ENCODE data around the gene TRIO. TPM values are rescaled to one million over a fixed set of nuclear protein-coding genes. Genes with fewer than 3 reads are reported as not detected.

The TRIO gene
- polyA plus RNA-seq, 1 donor (not counting 4 experiments of a cell fraction or from before 2014, with no cell fraction given), result 57.2 TPM

DNA sequence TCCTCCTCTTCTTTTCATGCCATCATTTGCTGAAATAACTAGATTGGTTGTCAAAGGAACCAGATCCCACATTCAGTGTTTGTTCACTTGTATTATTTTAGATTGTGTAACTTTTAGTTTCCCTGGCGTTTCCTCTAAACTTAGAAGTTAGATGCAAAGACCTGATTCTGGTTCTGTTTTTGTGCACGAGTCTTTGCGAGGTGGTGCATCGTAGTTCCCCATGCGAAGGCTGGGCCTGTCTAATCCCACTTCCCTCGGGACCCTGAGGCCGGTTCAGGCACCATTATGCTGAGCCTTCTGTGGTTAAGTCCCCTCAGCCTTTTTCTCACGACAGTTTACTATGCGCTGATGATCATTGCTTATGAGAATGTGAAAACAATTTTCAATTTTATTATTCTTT is 219.3 kb downstream of the TRIO start:
- Histone ChIP-seq H3K9me1 (ENCODE audit: control insufficient read depth, extremely low read depth, insufficient read depth, low read length) (no peaks in the 10 kb centered on the region), H2AFZ (ENCODE audit: control insufficient read depth, low read length) (no peak overlapping the region), H3K4me2 (ENCODE audit: control insufficient read depth, extremely low read depth, insufficient read depth, low read depth, low read length) (no peak overlapping the region), H3K36me3 (ENCODE audit: control insufficient read depth in 2 of 2, extremely low read depth in 1 of 2, insufficient read depth in 2 of 2, low read length in 2 of 2) (peaks cover 49 to 52% of the 10 kb centered on the region in 2 experiments), H3K79me2 (ENCODE audit: control insufficient read depth, insufficient read depth, low read length) (peaks cover 4% of the 10 kb centered on the region), H3K9me3 (ENCODE audit: control insufficient read depth, low read depth, low read length) (no peaks in the 10 kb centered on the region), H3K27ac (ENCODE audit: control insufficient read depth, insufficient read depth, low read length) (no peak overlapping the region), H3K27me3 (ENCODE audit: control insufficient read depth, extremely low read depth, insufficient read depth, low read length) (no peaks in the 10 kb centered on the region), H3K4me1 (ENCODE audit: control insufficient read depth, extremely low read depth, insufficient read depth, low read length) (no peaks in the 10 kb centered on the region), H4K20me1 (ENCODE audit: control insufficient read depth, extremely low read depth, insufficient read depth, low read length) (no peaks in the 10 kb centered on the region), H3K9ac (ENCODE audit: control insufficient read depth, extremely low read depth, insufficient read depth, low read length) (no peak overlapping the region), H3K4me3 (ENCODE audit: control insufficient read depth in 2 of 3, extremely low read depth in 1 of 3, insufficient read depth in 2 of 3, low read depth in 1 of 3, low read length in 3 of 3) (no peak overlapping the region)
- TF ChIP-seq, protein P1, sequence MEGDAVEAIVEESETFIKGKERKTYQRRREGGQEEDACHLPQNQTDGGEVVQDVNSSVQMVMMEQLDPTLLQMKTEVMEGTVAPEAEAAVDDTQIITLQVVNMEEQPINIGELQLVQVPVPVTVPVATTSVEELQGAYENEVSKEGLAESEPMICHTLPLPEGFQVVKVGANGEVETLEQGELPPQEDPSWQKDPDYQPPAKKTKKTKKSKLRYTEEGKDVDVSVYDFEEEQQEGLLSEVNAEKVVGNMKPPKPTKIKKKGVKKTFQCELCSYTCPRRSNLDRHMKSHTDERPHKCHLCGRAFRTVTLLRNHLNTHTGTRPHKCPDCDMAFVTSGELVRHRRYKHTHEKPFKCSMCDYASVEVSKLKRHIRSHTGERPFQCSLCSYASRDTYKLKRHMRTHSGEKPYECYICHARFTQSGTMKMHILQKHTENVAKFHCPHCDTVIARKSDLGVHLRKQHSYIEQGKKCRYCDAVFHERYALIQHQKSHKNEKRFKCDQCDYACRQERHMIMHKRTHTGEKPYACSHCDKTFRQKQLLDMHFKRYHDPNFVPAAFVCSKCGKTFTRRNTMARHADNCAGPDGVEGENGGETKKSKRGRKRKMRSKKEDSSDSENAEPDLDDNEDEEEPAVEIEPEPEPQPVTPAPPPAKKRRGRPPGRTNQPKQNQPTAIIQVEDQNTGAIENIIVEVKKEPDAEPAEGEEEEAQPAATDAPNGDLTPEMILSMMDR (optimal IDR thresholded peaks at IDR 0.05 in 1 of 3, IDR thresholded peaks at IDR 0.05 in 1 of 3, conservative IDR thresholded peaks at IDR 0.05 in 1 of 3; ENCODE audit: extremely low read depth in 1 of 3, insufficient read depth in 2 of 3, low read length in 3 of 3), result no peak
- TF ChIP-seq EZH2 (IDR thresholded peaks at IDR 0.05; ENCODE audit: low read length), result no peak
- DNase-seq (ENCODE audit: low read depth, low spot score) (no peak), FAIRE-seq (no peak)
- dilution Hi-C loops (cut with MboI; ENCODE audit: extremely low pct_ligation_motif_present, low sequenced_read_pairs), result no loop called here

DNA sequence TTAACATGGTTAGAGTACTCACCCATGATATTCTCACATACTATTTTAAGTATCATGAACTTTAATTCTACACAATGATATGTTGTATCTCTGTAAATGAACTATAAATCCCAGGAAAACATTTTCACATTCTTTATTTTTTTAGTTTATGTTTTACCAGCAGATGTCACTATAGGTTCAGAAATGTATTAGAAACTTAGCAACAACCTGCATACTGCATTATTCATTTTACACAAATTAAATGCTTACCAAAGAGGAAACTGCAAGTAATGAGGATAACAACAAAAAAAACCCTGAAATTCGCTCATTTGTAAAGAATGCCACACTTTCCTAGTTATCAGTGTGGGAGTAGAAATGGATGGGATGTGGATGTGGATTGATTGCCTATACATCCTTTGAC is 221.0 kb downstream of the TRIO start:
- no peak overlapping the region for H3K4me2 ChIP-seq (ENCODE audit: control insufficient read depth, extremely low read depth, insufficient read depth, low read depth, low read length)
- H4K20me1 ChIP-seq (ENCODE audit: control insufficient read depth, extremely low read depth, insufficient read depth, low read length), result no peaks in the 10 kb centered on the region
- H3K9ac ChIP-seq (ENCODE audit: control insufficient read depth, extremely low read depth, insufficient read depth, low read length), result no peak overlapping the region
- no peak overlapping the region for H3K27ac ChIP-seq (ENCODE audit: control insufficient read depth, insufficient read depth, low read length)
- H3K9me3 ChIP-seq (ENCODE audit: control insufficient read depth, low read depth, low read length), result no peaks in the 10 kb centered on the region
- H3K4me3 ChIP-seq (ENCODE audit: control insufficient read depth in 2 of 3, extremely low read depth in 1 of 3, insufficient read depth in 2 of 3, low read depth in 1 of 3, low read length in 3 of 3), result no peak overlapping the region
- DNase-seq (ENCODE audit: low read depth, low spot score) (no peak), FAIRE-seq (no peak)
- peaks cover 53 to 54% of the 10 kb centered on the region in 2 experiments for H3K36me3 ChIP-seq (ENCODE audit: control insufficient read depth in 2 of 2, extremely low read depth in 1 of 2, insufficient read depth in 2 of 2, low read length in 2 of 2)
- TF ChIP-seq, protein P1 (optimal IDR thresholded peaks at IDR 0.05 in 1 of 3, IDR thresholded peaks at IDR 0.05 in 1 of 3, conservative IDR thresholded peaks at IDR 0.05 in 1 of 3; ENCODE audit: extremely low read depth in 1 of 3, insufficient read depth in 2 of 3, low read length in 3 of 3), result no peak
- no peak for TF ChIP-seq EZH2 (IDR thresholded peaks at IDR 0.05; ENCODE audit: low read length)
- peaks cover 3% of the 10 kb centered on the region for H3K79me2 ChIP-seq (ENCODE audit: control insufficient read depth, insufficient read depth, low read length)
- H3K27me3 ChIP-seq (ENCODE audit: control insufficient read depth, extremely low read depth, insufficient read depth, low read length), result no peaks in the 10 kb centered on the region
- dilution Hi-C loops (cut with MboI; ENCODE audit: extremely low pct_ligation_motif_present, low sequenced_read_pairs), result no loop called here
- H2AFZ ChIP-seq (ENCODE audit: control insufficient read depth, low read length), result no peak overlapping the region
- no peaks in the 10 kb centered on the region for H3K9me1 ChIP-seq (ENCODE audit: control insufficient read depth, extremely low read depth, insufficient read depth, low read length)
- H3K4me1 ChIP-seq (ENCODE audit: control insufficient read depth, extremely low read depth, insufficient read depth, low read length), result no peaks in the 10 kb centered on the region

All from keratinocyte (primary cell).